Stimulated activated CD8-positive, alpha-beta memory T cell treated with anti-CD3 and anti-CD28 coated beads, Interleukin-15, amount 100 ng/mL, for 48 hours (primary cell): ENCODE results near the gene TLX2.

Experiments
- DNase-seq, 2 donors: peaks; one replicate each; pipeline ENCODE4 v3.0.0-alpha.2; 2020; ENCODE audit warnings: low read depth in 2 of 2

Gene TLX2

GRCh38 chr2:74511104-74511989 is 2.9 kb upstream of the TLX2 start:
- DNase-seq, result no peak

GRCh38 chr2:74512744-74513604 is 1.3 kb upstream of the TLX2 start:
- no peak for DNase-seq

- no peak for DNase-seq
Measured at GRCh38 chr2:74513605-74514367, 464 bp upstream of the TLX2 start.

- no peak for DNase-seq
Measured at GRCh38 chr2:74515271-74515980, 1.2 kb downstream of the TLX2 start.

GRCh38 chr2:74515981-74516633 is 1.9 kb downstream of the TLX2 start:
- DNase-seq, result peak; percentile 61 to 67

- DNase-seq, result no peak
Measured at GRCh38 chr2:74516650-74517049, 2.4 kb downstream of the TLX2 start.

GRCh38 chr2:74522516-74522915 is 8.3 kb downstream of the TLX2 start:
- no peak for DNase-seq

GRCh38 chr2:74524005-74524404 is 9.8 kb downstream of the TLX2 start:
- DNase-seq, result no peak

GRCh38 chr2:74524955-74525716 is 10.9 kb downstream of the TLX2 start:
- DNase-seq, result no peak

- DNase-seq, result no peak
Measured at GRCh38 chr2:74525717-74526648, 11.7 kb downstream of the TLX2 start, which contains the start of gene DQX1. Gene DQX1, minus strand, starts transcription at chr2:74526231. Its CDS starts 502 bp downstream, at chr2:74525729.

- DNase-seq, result no peak
Measured at GRCh38 chr2:74526649-74527230, 12.5 kb downstream of the TLX2 start.

- no peak for DNase-seq
Measured at GRCh38 chr2:74527741-74528140, 13.5 kb downstream of the TLX2 start.

- no peak for DNase-seq
Measured at GRCh38 chr2:74528600-74529356, 14.5 kb downstream of the TLX2 start.

- DNase-seq, result peak; percentile 95 to 96
Measured at GRCh38 chr2:74529357-74530238, 15.3 kb downstream of the TLX2 start, which contains the start of the genes AUP1 and HTRA2. Gene AUP1, minus strand, starts transcription at chr2:74529706. Its CDS starts 77 bp downstream, at chr2:74529629. Gene HTRA2, plus strand, starts transcription at chr2:74529933. Its CDS starts 74 bp downstream, at chr2:74530007.

GRCh38 chr2:74530239-74531187 is 16.3 kb downstream of the TLX2 start:
- no peak for DNase-seq
